Activated T-cell treated with anti-CD3 and anti-CD28 coated beads for 1 hour (primary cell): ENCODE measurements around the gene CTH.
"Not testable (repeated sequence)": the region's sequence is repeated elsewhere in the genome, so short reads cannot be mapped to it uniquely, and the experiment has no call there.

Source experiments
- DNase-seq: peaks from one replicate; pipeline ENCODE4 v3.0.0-alpha.2; 2020; ENCODE audit warnings: low read depth

The CTH gene

GRCh38 chr1:70455291-70455690, 44.2 kb downstream of the CTH start:
- no peak for DNase-seq

DNA sequence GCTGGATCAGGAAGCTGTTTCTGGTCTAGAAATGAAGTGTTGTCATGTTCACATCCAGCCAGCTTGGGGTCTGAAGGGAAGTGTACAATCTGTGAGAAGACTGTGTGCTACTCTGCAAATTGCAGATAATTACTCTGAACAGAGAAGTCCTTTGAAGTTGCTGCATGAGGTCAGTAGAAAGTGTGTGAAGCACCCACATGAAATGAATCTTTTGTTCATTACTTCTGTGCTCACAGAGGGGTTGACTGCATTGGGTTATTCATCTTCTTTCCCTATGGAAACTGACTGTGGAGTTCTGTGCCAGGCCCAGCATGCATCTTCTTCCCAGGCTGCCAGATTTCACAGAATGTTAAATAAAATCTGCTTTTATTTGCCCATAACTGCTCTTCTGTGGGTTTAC, 47.1 kb downstream of the CTH start:
- DNase-seq, result no peak

DNA sequence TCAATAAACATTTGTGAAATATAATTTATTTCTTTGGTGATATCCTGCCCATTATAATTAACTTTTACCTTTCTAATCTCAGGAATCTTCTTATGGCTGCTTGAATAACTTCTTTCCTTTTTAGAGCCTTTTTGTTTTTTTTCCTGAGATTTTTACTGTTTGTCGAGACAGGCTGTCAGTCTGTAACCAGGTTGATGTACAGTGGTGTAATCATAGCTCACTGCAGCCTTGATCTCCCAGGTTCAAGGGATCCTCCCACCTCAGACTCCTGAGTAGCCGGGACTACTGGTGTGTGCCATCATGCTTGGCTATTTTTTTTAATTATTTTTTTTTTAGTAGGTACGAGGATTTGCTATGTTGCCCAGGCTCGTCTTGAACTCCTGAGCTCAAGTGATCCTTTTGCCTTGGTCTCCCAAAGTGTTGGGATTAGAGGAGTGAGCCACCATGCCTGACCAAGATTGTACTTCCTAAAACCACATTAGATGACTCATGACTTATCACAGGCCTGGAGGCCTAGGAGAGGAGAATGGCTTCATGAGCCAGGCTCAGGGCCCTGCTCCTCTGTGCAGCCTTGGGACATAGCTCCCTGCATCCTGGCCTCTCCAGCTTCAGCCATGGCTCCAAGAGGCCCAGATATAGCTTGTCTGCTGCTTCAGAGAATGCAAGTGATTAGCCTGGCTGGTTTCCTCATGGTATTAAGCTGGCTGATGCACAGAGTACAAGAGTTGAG, 48.6 kb downstream of the CTH start:
- DNase-seq, result no peak

GRCh38 chr1:70460740-70461713, 50.0 kb downstream of the CTH start:
- DNase-seq, result not testable (repeated sequence)

DNA sequence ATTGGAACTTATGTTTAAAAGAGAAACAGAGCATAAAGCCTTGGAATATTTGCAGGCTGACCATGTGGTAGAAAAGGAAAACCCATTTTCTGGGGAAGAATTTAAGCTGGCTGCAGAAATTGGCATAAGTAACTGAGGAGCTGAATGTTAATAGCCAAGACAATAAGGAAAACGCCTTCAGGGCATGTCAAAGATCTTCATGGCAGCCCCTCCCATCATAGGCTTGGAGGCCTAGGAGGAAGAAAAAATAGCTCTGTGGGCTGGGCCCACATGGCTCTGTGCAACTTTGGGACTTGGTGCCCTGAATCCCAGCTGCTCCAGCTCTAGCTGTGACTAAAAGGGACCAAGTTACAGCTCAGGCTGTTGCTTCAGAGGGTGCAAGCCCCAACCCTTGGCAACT, 51.5 kb downstream of the CTH start:
- DNase-seq, result no peak

GRCh38 chr1:70465911-70466310, 54.8 kb downstream of the CTH start:
- DNase-seq, result no peak

DNA sequence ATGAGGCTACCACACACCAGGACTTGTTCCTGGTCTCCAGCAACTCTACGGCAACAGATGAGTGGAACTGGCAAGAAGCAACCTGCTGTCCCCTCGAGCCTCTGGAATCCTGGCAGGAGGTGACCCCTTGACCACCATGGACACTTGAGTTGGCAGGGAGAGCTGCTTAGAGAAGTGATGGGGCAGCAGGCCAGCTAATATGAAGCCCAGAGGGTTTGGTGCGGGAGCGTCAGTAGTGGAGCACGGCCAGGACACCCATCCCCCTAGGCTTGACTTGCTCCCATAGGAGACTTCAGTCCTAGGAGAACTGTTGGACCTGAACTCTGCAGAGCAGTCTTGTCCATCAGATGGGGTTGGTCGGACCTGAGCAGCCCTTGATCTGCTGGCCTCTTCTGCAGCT, 56.5 kb downstream of the CTH start:
- no peak for DNase-seq

- no peak for DNase-seq
Observed at GRCh38 chr1:70468180-70468579, 57.1 kb downstream of the CTH start.

- not testable (repeated sequence) for DNase-seq
Observed at GRCh38 chr1:70469184-70469583, 58.1 kb downstream of the CTH start.

DNA sequence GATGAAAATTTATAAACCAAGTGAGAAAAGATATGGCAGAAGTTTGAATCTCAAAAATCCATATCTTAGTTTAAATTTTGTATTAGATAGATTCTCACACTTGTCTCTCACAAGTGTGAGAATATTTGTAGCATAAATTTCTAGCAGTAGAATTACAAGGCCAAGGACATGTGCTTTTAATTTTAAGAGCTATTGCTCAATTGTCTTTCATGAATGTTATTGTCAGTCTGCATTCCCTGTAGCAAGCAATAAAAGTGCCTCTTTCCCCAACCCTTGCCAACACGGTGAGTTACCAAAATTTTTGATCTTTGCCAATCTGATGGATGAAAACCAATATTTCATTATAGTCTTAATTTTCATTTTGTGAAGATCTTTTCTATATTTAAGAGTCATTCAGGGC, 64.0 kb downstream of the CTH start:
- no peak for DNase-seq

DNA sequence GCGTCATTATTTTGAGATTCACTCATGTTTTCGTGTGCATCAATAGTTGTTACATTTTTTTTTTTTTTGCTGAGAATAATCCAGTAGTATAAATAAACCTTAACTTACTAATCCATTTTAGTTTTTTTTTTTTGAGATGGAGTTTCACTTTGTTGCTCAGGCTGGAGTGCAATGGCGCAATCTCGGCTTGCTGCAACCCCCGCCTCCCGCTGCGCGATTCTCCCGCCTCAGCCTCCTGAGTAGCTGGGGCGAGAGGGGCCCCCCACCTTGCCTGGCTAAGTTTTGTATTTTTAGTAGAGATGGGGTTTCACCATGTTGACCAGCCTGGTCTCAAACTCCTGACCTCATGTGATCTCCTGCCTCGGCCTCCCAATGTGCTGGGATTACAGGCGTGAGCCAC, 66.0 kb downstream of the CTH start:
- DNase-seq, result no peak

DNA sequence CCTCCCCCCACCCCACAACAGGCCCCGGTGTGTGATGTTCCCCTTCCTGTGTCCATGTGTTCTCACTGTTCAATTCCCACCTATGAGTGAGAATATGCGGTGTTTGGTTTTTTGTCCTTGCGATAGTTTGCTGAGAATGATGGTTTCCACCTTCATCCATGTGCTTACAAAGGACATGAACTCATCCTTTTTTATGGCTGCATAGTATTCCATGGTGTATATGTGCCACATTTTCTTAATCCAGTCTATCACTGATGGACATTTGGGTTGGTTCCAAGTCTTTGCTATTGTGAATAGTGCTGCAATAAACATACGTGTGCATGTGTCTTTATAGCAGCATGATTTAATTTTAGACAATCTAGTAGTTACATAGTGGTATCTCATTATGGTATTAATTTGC, 66.8 kb downstream of the CTH start:
- not testable (repeated sequence) for DNase-seq

- DNase-seq, result no peak
Observed at GRCh38 chr1:70483342-70483741, 72.3 kb downstream of the CTH start.

- no peak for DNase-seq
Observed at GRCh38 chr1:70485624-70486023, 74.6 kb downstream of the CTH start.

GRCh38 chr1:70486676-70487458, 75.8 kb downstream of the CTH start:
- no peak for DNase-seq

- no peak for DNase-seq
Observed at GRCh38 chr1:70487459-70487815, 76.4 kb downstream of the CTH start.

DNA sequence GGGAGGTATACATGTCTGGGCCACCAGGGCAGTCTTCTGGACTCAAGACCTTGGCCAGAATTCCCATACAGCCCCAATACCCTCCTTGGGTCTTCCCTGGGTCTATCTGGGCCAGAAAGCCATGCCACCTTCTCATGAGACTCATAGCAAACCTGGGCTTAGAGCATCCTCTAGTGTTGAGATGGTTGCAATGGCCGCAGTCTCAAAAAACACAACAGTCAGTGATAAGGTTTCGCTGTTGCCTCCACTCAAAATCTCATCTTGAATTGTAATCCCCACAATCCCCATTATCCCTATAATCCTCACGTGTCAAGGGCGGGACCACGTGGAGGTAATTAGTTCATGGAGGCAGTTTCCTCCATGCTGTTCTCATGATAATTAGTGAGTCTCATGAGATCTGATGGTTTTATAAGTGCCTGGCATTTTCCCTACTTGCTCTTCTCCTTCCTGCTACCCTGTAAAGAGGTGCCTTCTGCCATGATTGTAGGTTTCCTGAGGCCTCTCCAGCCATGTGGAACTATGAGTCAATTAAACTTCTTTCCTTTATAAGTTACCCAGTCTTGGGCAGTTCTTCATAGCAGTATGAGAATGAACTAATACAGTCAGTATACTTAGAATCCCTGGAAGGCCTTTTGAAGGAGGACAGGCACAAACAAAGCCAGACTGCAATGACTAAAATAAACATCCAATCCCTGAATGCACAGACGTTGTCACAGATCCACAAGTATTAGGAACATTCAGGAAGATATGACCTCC, 77.0 kb downstream of the CTH start:
- DNase-seq, result no peak
